GM18502 (cell line): Measurements from ENCODE around the gene SPECC1.

Experiments used
- ATAC-seq: cut with Tn5 transposase; IDR thresholded peaks from one replicate; pipeline ENCODE4 v1.9.1; 2021; ENCODE audit warnings: mild to moderate bottlenecking; ENCODE audit not compliant: unreplicated experiment, poor library complexity

The SPECC1 gene

GRCh38 chr17:20121359-20122253 is 112.4 kb downstream of the SPECC1 start:
- ATAC-seq = no peak

- no peak for ATAC-seq
Observed at GRCh38 chr17:20122254-20122879, 113.2 kb downstream of the SPECC1 start.

GRCh38 chr17:20123209-20123608 is 114.0 kb downstream of the SPECC1 start:
- no peak for ATAC-seq

GRCh38 chr17:20125724-20126123 is 116.6 kb downstream of the SPECC1 start:
- ATAC-seq = no peak

GRCh38 chr17:20127360-20128035 is 118.3 kb downstream of the SPECC1 start:
- ATAC-seq = no peak

GRCh38 chr17:20128036-20128667 is 119.0 kb downstream of the SPECC1 start:
- no peak for ATAC-seq

- ATAC-seq = no peak
Observed at GRCh38 chr17:20133517-20133916, 124.4 kb downstream of the SPECC1 start.

GRCh38 chr17:20141198-20141972 is 132.2 kb downstream of the SPECC1 start:
- no peak for ATAC-seq

GRCh38 chr17:20142268-20142667 is 133.1 kb downstream of the SPECC1 start:
- no peak for ATAC-seq

- no peak for ATAC-seq
Observed at GRCh38 chr17:20143740-20144139, 134.6 kb downstream of the SPECC1 start.

GRCh38 chr17:20145567-20145966 is 136.4 kb downstream of the SPECC1 start:
- ATAC-seq = no peak

- no peak for ATAC-seq
Observed at GRCh38 chr17:20149251-20149650, 140.1 kb downstream of the SPECC1 start.

GRCh38 chr17:20151174-20151573 is 142.0 kb downstream of the SPECC1 start:
- no peak for ATAC-seq

- no peak for ATAC-seq
Observed at GRCh38 chr17:20153231-20153630, 144.1 kb downstream of the SPECC1 start.

GRCh38 chr17:20154286-20155000 is 145.3 kb downstream of the SPECC1 start:
- ATAC-seq = no peak

- ATAC-seq = peak; percentile 95
Observed at GRCh38 chr17:20155258-20156195, 146.4 kb downstream of the SPECC1 start.

- peak; percentile 23 for ATAC-seq
Observed at GRCh38 chr17:20156196-20157000, 147.2 kb downstream of the SPECC1 start.

GRCh38 chr17:20157001-20157310 is 147.8 kb downstream of the SPECC1 start:
- no peak for ATAC-seq
